ENCODE measurements around the gene OCA2.
"Not testable (repeated sequence)": the region's sequence is repeated elsewhere in the genome, so short reads cannot be mapped to it uniquely, and the experiment has no call there.

Gene OCA2

GRCh38 chr15:27763514-27763913 is 335.6 kb downstream of the OCA2 start:
- no peak for DNase-seq

GRCh38 chr15:27762471-27762870 is 336.6 kb downstream of the OCA2 start:
- no peak for DNase-seq

GRCh38 chr15:27757052-27757451 is 342.1 kb downstream of the OCA2 start:
- no peak for DNase-seq

- no peak for DNase-seq
Measured at GRCh38 chr15:27752691-27753090, 346.4 kb downstream of the OCA2 start.

GRCh38 chr15:27747997-27748396 is 351.1 kb downstream of the OCA2 start:
- no peak for DNase-seq

GRCh38 chr15:27746401-27746955 is 352.6 kb downstream of the OCA2 start:
- no peak for DNase-seq

- DNase-seq: no peak
Measured at GRCh38 chr15:27744641-27745040, 354.5 kb downstream of the OCA2 start.

DNA sequence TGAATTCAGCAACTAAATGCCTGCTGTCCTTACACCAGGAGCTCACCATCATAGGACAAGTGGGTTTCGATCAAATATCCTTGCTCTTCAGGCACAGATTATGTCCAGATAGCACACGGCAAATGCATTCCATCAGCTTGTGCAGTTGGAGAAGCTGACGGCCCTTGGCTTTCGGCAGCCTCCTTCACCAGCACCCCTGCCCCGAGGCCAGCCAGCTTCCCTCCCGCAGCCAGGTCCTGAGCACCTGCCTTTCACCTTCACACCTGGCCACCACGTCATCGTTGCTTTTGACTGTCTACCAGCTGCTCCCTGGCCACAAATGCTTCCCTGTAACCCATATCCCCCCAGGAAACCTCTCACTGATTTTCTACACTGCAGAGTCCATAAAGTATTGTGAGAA is 355.5 kb downstream of the OCA2 start:
- DNase-seq: no peak

DNA sequence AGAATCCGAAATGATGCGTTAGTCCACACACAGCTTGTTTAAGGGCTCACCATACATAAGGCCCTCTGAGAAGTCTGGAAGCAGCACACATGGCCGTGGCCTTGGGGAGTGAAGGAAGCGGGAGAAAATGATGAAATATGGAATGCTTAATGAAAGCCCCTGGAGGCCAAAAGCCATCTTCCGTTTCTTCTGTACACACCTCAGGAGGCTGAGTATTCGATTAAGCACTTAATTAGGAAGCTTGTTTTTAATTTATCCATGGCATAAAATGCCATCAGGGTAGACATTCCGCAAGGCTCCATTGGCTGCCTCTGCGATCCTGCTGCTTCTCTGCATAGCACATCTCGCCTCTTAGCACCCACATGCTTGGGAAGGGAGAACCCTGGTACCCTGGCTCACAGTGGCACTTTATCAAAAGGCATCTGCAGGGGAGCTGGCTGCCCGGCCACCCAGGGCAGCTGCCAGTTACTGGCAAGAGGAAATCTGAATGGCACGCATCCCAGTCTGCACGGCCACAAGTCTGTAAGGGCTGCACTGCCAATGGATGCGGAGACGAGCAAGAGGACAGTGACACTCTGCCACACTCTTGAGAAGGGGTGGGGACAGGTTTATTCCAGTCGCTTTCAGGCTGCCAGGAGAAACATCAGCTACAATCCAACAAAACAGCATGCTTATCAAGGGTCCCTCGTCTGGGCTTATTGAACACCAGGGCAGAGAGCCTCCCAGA is 356.2 kb downstream of the OCA2 start:
- no peak for DNase-seq

- DNase-seq: no peak
Measured at GRCh38 chr15:27741226-27741860, 357.8 kb downstream of the OCA2 start.

GRCh38 chr15:27734785-27735495 is 364.2 kb downstream of the OCA2 start:
- no peak for DNase-seq

DNA sequence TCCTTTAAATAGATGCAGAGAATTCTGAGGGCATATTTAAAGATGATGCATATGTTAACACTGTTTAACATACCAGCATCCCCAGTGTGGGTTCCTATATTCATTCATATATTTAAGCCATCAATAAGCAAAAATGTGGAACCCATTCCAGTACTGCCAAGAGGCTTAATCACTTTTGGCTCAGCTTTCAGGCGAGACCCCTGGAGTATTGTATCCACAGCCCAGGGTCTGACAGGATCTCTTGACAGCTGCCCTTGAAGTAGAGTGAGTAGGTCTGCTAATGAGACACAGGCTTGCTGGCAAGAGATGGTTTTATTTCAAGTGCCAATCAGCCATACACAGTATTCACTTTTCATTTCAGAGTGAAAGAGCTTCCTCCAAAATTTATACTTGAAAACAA is 367.3 kb downstream of the OCA2 start:
- no peak for DNase-seq

- DNase-seq: no peak
Measured at GRCh38 chr15:27730868-27731267, 368.2 kb downstream of the OCA2 start.

GRCh38 chr15:27725731-27726130 is 373.4 kb downstream of the OCA2 start:
- no peak for DNase-seq

GRCh38 chr15:27723821-27724220 is 375.3 kb downstream of the OCA2 start:
- DNase-seq: no peak

GRCh38 chr15:27722102-27722501 is 377.0 kb downstream of the OCA2 start:
- no peak for DNase-seq

GRCh38 chr15:27714675-27715074 is 384.4 kb downstream of the OCA2 start:
- no peak for DNase-seq

GRCh38 chr15:27713850-27714249 is 385.3 kb downstream of the OCA2 start:
- not testable (repeated sequence) for DNase-seq

DNA sequence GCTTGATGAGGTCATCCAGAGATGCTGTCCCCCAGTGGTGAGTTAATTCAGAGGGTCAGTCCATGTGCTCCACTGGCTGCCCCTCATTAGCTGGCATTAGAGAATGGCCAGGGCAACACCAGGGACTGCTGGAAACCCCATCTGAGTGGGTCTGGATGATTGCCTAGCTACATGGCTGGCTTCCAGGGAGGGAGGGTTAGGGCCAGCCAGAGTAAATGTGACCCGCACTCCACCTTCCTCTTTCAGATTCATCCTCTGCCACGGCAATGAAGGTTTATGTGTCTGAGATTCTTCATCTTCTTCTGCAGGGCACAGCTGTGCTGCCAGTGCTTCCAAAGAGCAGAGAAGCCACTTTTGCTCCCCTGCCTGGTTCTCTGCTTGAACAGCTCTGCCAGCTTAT is 391.9 kb downstream of the OCA2 start:
- no peak for DNase-seq

- no peak for DNase-seq
Measured at GRCh38 chr15:27706300-27706699, 392.8 kb downstream of the OCA2 start.

DNA sequence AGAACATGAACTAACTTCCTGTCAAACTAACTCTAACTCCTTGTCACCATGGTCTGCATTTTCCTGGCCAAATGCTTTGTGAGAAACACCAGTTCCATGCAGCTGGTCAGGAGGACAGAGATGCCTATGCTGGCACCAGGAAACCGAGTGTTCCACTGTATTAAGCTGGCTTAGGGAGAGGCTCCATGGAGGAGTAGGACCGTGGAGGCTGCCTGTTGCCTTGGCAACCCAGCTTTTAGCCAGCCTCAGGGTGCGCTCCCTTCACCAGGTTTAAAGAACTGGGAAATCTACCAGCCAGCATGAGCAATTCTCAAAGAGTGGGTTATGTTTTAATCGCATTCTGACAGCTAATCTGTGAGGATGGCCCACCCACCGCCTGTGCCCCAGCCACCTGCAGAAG is 394.1 kb downstream of the OCA2 start:
- DNase-seq: no peak
